Neural cell (in vitro differentiated cells): ENCODE measurements around the gene TEX35. TPM values are rescaled to one million over a fixed set of nuclear protein-coding genes. Genes with fewer than 3 reads are reported as not detected.

ENCODE experiments used
- H2AFZ ChIP-seq: fragments of 200-600, 300-800 bp; sonication (generic), shearing (Covaris generic); 2 replicates; pipeline ENCODE4 v1.6.0; 2014; ENCODE audit warnings: low read depth, mild to moderate bottlenecking, antibody characterized with exemption, low read length, moderate library complexity
- H3F3A ChIP-seq: fragments of 200-600 bp; shearing (Covaris generic); 2 replicates; pipeline ENCODE4 v1.6.1; 2016; ENCODE audit warnings: mild to moderate bottlenecking, moderate library complexity, mixed read lengths, antibody characterized with exemption, low read length; ENCODE audit not compliant: insufficient read depth, poor library complexity, severe bottlenecking
- H3K27ac ChIP-seq: fragments of 200-600, 300-800 bp; sonication (generic), shearing (Covaris generic); 2 replicates; pipeline ENCODE4 v1.5.1; 2014; ENCODE audit warnings: mild to moderate bottlenecking, low read length, moderate library complexity
- H3K27me3 ChIP-seq: fragments of 300-800, 200-600 bp; sonication (generic), shearing (Covaris generic); 2 replicates; pipeline ENCODE4 v1.6.0; 2014; ENCODE audit warnings: mild to moderate bottlenecking, low read depth, low read length, moderate library complexity; ENCODE audit not compliant: insufficient read depth
- H3K36me3 ChIP-seq: fragments of 300-800, 200-600 bp; sonication (generic), shearing (Covaris generic); 2 replicates; pipeline ENCODE4 v1.5.1; 2014; ENCODE audit warnings: mild to moderate bottlenecking, antibody characterized with exemption, low read length, moderate library complexity; ENCODE audit not compliant: insufficient read depth
- H3K4me2 ChIP-seq: fragments of 300-800, 200-600 bp; sonication (generic), shearing (Covaris generic); 2 replicates; pipeline ENCODE4 v1.6.0; 2014; ENCODE audit warnings: mild to moderate bottlenecking, low read length
- H3K4me3 ChIP-seq: fragments of 300-800, 200-600 bp; sonication (generic), shearing (Covaris generic); 2 replicates; pipeline ENCODE4 v1.5.1; 2014; ENCODE audit warnings: mild to moderate bottlenecking, low read length, moderate library complexity
- H3K79me2 ChIP-seq: fragments of 200-600 bp; shearing (Covaris generic); replicated peaks from 2 replicates; pipeline ENCODE4 v1.6.0; 2014; ENCODE audit warnings: mild to moderate bottlenecking, low read length, moderate library complexity; ENCODE audit not compliant: insufficient read depth
- H3K9ac ChIP-seq: fragments of 300-800, 200-600 bp; sonication (generic), shearing (Covaris generic); 2 replicates; pipeline ENCODE4 v1.6.1; 2016; ENCODE audit warnings: mild to moderate bottlenecking, low read length, mixed read lengths
- H3K9me2 ChIP-seq: fragments of 200-600 bp; shearing (Covaris generic); 2 replicates; pipeline ENCODE4 v1.6.1; 2016; ENCODE audit warnings: mild to moderate bottlenecking, low read length, mixed read lengths; ENCODE audit not compliant: insufficient read depth
- H3K9me3 ChIP-seq: fragments of 200-600, 300-800 bp; sonication (generic), shearing (Covaris generic); 2 replicates; pipeline ENCODE4 v1.6.1; 2016; ENCODE audit warnings: mild to moderate bottlenecking, mixed run types, low read length, moderate library complexity, mixed read lengths
- H4K20me1 ChIP-seq: fragments of 200-600 bp; shearing (Covaris generic); 2 replicates; pipeline ENCODE4 v1.6.1; 2016; ENCODE audit warnings: mild to moderate bottlenecking, mixed run types; ENCODE audit not compliant: insufficient read depth
- EP300 ChIP-seq: fragments of 450-650 bp; conservative IDR thresholded peaks from 2 replicates; pipeline ENCODE4 v1.6.1; 2014; ENCODE audit warnings: antibody characterized with exemption, mild to moderate bottlenecking, moderate library complexity; ENCODE audit not compliant: poor library complexity, severe bottlenecking
- EZH2 ChIP-seq: fragments of 200-600, 300-800 bp; shearing (Covaris generic), sonication (generic); IDR thresholded peaks from 2 replicates; pipeline ENCODE4 v1.6.1; 2014; ENCODE audit warnings: antibody characterized with exemption, low read length, borderline replicate concordance, mild to moderate bottlenecking; ENCODE audit not compliant: insufficient read depth, poor library complexity, severe bottlenecking
- MXI1 ChIP-seq: fragments of 450-650 bp; conservative IDR thresholded peaks from 2 replicates; pipeline ENCODE4 v1.6.1; 2014; ENCODE audit warnings: antibody characterized with exemption, mild to moderate bottlenecking; ENCODE audit not compliant: poor library complexity, severe bottlenecking
- POLR2AphosphoS5 ChIP-seq: IDR thresholded peaks from 2 replicates; pipeline ENCODE4 v1.6.1; 2012
- RAD21 ChIP-seq: fragments of 450-650 bp; conservative IDR thresholded peaks from 2 replicates; pipeline ENCODE4 v1.6.1; 2014; ENCODE audit warnings: antibody characterized with exemption, mild to moderate bottlenecking, moderate library complexity
- SMC3 ChIP-seq: fragments of 450-650 bp; conservative IDR thresholded peaks from 2 replicates; pipeline ENCODE4 v1.6.1; 2014; ENCODE audit warnings: antibody characterized with exemption, mild to moderate bottlenecking, moderate library complexity; ENCODE audit not compliant: poor library complexity
- TAF1 ChIP-seq: IDR thresholded peaks from 2 replicates; pipeline ENCODE4 v1.6.1; 2012; ENCODE audit warnings: low read depth
- polyA plus RNA-seq: library from polyadenylated mRNA; depleted of rRNA; stranded (reverse); fragments of >200 nt; gene quantifications from 2 replicates; pipeline ENCODE4 v1.2.3, GENCODE V29; 2014
- TF ChIP-seq, protein P1 (sequence below): IDR thresholded peaks from 2 replicates; pipeline ENCODE4 v1.6.1; 2012; ENCODE audit warnings: borderline replicate concordance
- TF ChIP-seq, protein P2 (sequence below): fragments of 450-650 bp; IDR thresholded peaks from 2 replicates; pipeline ENCODE4 v1.5.1; 2014; ENCODE audit warnings: antibody characterized with exemption, mild to moderate bottlenecking, moderate library complexity; ENCODE audit not compliant: poor library complexity, severe bottlenecking

TEX35 gene
- polyA plus RNA-seq, 1 donor from 2014 or later: not detected

DNA sequence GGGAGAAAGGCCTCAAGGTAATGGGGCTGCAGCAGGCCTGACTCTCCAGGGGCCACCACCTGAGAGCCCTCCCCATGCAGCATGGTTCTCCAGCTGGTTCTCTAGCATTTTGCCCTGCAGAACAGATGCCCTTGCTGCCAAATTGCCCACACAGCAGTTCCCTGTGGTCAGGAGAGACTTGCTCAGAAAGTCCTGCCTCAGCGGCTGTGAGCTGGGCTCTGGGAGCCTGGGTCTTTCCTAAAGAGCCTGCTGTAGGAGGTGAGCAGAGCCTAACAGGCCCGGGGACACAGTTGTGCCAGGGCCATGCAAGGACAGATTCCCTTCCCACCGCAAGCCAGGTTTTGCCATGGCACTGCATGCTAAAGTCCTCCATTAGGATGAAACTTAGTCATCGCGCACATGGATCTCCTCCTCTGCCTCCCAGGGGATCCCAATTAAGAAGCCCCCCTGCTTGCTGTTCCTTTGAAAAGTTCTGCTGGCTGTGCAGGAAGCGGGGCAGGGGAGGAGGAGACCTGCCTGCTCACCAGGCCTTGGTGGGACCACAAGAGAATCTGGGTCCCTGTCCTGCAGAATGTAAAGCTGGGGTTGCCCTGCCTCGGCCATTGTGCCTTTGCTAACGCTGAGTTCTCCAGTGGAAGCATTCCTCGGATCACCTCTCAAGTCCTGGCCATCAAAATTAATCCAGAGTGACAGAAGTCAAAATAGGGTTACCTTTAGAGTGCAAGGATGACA lies 21.4 kb downstream of the TEX35 start:
- TF ChIP-seq EP300 (no peak), SMC3 (no peak), TAF1 (no peak), MXI1 (no peak), EZH2 (no peak), RAD21 (no peak), POLR2AphosphoS5 (no peak)
- TF ChIP-seq, protein P1, sequence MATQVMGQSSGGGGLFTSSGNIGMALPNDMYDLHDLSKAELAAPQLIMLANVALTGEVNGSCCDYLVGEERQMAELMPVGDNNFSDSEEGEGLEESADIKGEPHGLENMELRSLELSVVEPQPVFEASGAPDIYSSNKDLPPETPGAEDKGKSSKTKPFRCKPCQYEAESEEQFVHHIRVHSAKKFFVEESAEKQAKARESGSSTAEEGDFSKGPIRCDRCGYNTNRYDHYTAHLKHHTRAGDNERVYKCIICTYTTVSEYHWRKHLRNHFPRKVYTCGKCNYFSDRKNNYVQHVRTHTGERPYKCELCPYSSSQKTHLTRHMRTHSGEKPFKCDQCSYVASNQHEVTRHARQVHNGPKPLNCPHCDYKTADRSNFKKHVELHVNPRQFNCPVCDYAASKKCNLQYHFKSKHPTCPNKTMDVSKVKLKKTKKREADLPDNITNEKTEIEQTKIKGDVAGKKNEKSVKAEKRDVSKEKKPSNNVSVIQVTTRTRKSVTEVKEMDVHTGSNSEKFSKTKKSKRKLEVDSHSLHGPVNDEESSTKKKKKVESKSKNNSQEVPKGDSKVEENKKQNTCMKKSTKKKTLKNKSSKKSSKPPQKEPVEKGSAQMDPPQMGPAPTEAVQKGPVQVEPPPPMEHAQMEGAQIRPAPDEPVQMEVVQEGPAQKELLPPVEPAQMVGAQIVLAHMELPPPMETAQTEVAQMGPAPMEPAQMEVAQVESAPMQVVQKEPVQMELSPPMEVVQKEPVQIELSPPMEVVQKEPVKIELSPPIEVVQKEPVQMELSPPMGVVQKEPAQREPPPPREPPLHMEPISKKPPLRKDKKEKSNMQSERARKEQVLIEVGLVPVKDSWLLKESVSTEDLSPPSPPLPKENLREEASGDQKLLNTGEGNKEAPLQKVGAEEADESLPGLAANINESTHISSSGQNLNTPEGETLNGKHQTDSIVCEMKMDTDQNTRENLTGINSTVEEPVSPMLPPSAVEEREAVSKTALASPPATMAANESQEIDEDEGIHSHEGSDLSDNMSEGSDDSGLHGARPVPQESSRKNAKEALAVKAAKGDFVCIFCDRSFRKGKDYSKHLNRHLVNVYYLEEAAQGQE: no peak
- TF ChIP-seq, protein P2, sequence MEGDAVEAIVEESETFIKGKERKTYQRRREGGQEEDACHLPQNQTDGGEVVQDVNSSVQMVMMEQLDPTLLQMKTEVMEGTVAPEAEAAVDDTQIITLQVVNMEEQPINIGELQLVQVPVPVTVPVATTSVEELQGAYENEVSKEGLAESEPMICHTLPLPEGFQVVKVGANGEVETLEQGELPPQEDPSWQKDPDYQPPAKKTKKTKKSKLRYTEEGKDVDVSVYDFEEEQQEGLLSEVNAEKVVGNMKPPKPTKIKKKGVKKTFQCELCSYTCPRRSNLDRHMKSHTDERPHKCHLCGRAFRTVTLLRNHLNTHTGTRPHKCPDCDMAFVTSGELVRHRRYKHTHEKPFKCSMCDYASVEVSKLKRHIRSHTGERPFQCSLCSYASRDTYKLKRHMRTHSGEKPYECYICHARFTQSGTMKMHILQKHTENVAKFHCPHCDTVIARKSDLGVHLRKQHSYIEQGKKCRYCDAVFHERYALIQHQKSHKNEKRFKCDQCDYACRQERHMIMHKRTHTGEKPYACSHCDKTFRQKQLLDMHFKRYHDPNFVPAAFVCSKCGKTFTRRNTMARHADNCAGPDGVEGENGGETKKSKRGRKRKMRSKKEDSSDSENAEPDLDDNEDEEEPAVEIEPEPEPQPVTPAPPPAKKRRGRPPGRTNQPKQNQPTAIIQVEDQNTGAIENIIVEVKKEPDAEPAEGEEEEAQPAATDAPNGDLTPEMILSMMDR: no peak
- H3K27me3 ChIP-seq: no peaks in the 10 kb centered on the region

DNA sequence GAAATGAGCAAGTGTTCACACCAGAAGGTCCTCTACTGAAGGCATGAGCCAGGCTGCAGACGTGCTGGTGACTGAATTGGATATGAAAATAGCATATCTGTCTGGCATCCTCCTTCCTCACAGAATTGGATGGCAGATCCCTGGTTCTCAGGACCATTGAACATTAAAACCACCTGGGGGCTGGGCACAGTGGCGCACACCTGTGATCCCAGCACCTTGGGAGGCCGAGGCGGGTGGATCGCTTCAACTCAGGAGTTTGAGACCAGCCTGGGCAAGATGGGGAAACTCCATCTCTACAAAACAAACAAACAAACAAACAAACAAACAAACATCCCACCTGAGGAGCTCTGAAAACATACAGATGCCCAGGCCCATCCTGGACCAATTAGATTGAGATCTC lies 23.4 kb downstream of the TEX35 start:
- Histone ChIP-seq H2AFZ (no peak overlapping the region), H3K79me2 (no peaks in the 10 kb centered on the region), H3K36me3 (no peaks in the 10 kb centered on the region), H3K9ac (no peak overlapping the region), H3K4me3 (no peak overlapping the region), H3K27me3 (no peaks in the 10 kb centered on the region), H3K9me2 (no peaks in the 10 kb centered on the region), H4K20me1 (no peaks in the 10 kb centered on the region), H3K4me2 (no peak overlapping the region), H3K27ac (no peak overlapping the region), H3F3A (no peaks in the 10 kb centered on the region), H3K9me3 (no peaks in the 10 kb centered on the region)
- TF ChIP-seq TAF1 (no peak), POLR2AphosphoS5 (no peak)
- TF ChIP-seq, protein P1: no peak

More for the DNA sequence above, 21.4 kb downstream of the TEX35 start:
- Histone ChIP-seq H3K4me3 (no peak overlapping the region), H3K4me2 (no peak overlapping the region), H3K36me3 (no peaks in the 10 kb centered on the region), H3K9me2 (no peaks in the 10 kb centered on the region), H3F3A (no peaks in the 10 kb centered on the region), H3K27ac (no peak overlapping the region), H2AFZ (no peak overlapping the region), H3K79me2 (no peaks in the 10 kb centered on the region), H3K9me3 (no peaks in the 10 kb centered on the region), H3K9ac (no peak overlapping the region), H4K20me1 (no peaks in the 10 kb centered on the region)
